PFSK-1 (cell line): ENCODE data around the gene PCBP4.

Source experiments
- POLR2AphosphoS5 ChIP-seq: IDR thresholded peaks from 2 replicates; pipeline ENCODE4 v1.6.1; 2012; ENCODE audit warnings: low read depth, mild to moderate bottlenecking, control low read depth, low read length, moderate library complexity
- REST ChIP-seq, 2 experiments: IDR thresholded peaks; 2 replicates each; pipeline versions ENCODE4 v1.6.1 to v1.8.0; 2011 to 2012; ENCODE audit warnings: low read depth in 2 of 2, low read length in 2 of 2, control low read depth in 1 of 2, inconsistent platforms in 1 of 2, mild to moderate bottlenecking in 1 of 2, moderate library complexity in 1 of 2; ENCODE audit not compliant: insufficient read depth in 1 of 2
- SIN3A ChIP-seq: IDR thresholded peaks from 2 replicates; pipeline ENCODE4 v1.6.1; 2012; ENCODE audit warnings: mild to moderate bottlenecking, low read length, moderate library complexity, borderline replicate concordance; ENCODE audit not compliant: insufficient read depth
- TAF1 ChIP-seq: IDR thresholded peaks from 2 replicates; pipeline ENCODE4 v1.6.1; 2012; ENCODE audit warnings: low read length, control low read depth, borderline replicate concordance; ENCODE audit not compliant: insufficient read depth

- TF ChIP-seq POLR2AphosphoS5 = no peak
- no peak for TF ChIP-seq REST (IDR thresholded peaks at IDR 0.05; ENCODE audit: insufficient read depth in 1 of 2, low read depth in 2 of 2, low read length in 2 of 2)
- TF ChIP-seq SIN3A = no peak
- TF ChIP-seq TAF1 = no peak
Observed at GRCh38 chr3:51978143-51978502, 10.9 kb upstream of the PCBP4 start.
